Colon (tissue), 2 donors: ENCODE measurements around the gene OR2Z1.

Experiments
- FAIRE-seq: peaks from 2 replicates; lab custom pipeline; 2012; peaks lifted over from hg19 to GRCh38; lab: Jason Lieb, UNC
- donor health status: control.
- donor health status: control.

OR2Z1 gene

GRCh38 chr19:8721334-8721733 lies at the start of gene OR2Z1:
Gene OR2Z1 (plus strand): TSS chr19:8721634. CDS start chr19:8731029, 9,395 bp downstream.
- FAIRE-seq: no peak

- FAIRE-seq: no peak
These were observed 48.0 kb upstream of the OR2Z1 start for GRCh38 chr19:8673276-8673891.

DNA sequence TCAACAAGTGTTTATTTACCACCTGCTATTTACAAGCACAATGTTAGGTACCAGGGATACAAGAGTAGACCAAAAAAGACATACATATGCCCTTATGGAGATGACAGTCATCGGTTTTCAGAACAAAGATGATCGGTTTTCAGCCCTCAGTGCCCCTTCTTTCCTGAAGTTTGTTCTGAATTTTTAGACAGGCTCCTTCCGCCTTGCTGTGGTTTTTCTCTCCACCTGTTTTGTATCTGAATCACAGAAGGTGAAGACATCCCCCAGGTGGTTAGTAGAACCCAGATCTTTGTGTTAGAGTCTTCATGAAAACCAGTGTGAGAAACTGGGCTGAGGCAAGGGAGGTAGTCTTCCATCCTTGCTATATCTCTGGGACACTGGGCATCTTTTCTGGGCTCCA lies 46.4 kb upstream of the OR2Z1 start:
- FAIRE-seq: no peak

GRCh38 chr19:8678244-8678807 lies 43.1 kb upstream of the OR2Z1 start:
- FAIRE-seq: no peak

GRCh38 chr19:8680676-8681344 lies 40.6 kb upstream of the OR2Z1 start:
- FAIRE-seq: no peak

- FAIRE-seq: no peak
These were observed 39.9 kb upstream of the OR2Z1 start for GRCh38 chr19:8681345-8682029.

DNA sequence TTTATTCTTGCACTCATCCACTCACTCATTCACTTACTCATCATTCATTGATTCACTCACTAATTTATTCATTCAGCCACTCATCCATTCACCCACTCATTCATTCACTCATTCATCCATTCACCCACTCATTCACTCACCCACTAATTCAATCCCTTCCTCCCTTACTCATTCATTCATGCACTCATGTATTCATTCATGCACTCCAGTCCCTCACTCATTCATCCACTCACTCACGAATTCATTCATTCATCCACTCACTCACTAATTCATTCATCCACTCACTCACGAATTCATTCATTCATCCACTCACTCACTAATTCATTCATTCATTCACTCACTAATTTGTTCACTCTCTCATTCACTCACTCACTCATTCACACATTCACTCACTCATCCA lies 39.0 kb upstream of the OR2Z1 start:
- no peak for FAIRE-seq

DNA sequence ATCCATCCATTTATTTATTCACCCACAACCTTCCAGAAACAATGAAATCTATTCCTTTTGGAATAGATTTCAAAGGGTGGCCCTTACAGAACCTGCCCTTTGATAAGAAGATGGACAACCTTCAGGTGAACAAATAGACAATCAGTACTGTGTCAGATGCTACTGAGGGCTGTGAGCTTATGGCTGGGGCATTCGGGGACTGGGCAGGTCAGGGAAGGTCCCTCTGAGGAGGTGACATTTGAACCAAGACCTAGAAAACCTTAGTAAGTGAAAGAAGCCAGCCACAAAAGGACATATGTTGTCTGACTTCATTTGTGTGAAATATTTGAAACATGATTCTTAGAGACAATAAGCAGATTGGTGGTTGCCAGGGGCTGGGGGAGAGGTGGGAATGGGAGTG lies 38.5 kb upstream of the OR2Z1 start:
- no peak for FAIRE-seq

GRCh38 chr19:8684001-8684902 lies 37.2 kb upstream of the OR2Z1 start:
- FAIRE-seq: no peak

DNA sequence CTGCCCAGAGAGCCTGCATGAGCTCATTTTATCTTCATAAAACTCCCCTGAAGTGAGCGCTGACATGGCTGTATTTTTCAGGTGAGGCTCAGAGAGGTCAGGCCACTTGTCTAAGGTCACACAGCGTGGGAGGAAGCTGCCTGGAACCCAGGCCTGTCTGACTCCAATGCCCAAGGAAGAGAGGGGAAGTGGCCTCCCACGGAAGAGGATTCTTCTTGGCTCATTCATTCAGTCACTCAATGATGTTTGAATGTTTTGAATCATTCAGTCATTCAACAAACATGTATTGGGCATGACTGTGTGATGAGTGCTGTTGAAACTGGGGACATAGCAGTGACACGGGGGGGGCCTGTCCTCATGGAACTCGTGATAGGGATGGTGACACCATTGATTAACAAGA lies 34.9 kb upstream of the OR2Z1 start:
- no peak for FAIRE-seq

DNA sequence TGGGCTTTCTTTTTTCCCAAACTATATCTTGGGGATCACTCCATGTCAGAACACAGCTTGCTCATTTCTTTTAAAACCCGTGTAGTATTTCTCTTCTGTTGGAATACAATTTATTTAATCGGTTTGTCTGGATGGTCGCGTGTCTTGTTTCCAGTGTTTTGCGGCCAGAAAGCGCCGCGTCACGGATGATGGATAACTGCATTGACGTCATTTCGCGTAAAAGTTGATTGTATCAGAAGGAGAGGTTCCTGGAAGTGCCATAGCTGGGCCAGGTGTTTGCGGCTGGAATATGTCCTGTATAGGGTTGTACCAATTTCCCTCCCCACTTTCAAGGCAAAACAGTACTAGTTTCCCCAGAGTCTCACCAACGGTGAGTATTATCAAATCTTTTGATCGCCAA lies 32.5 kb upstream of the OR2Z1 start:
- FAIRE-seq: no peak

- no peak for FAIRE-seq
These were observed 30.5 kb upstream of the OR2Z1 start for GRCh38 chr19:8690753-8691539.

- no peak for FAIRE-seq
These were observed 25.9 kb upstream of the OR2Z1 start for GRCh38 chr19:8695501-8695900.

- no peak for FAIRE-seq
These were observed 25.5 kb upstream of the OR2Z1 start for GRCh38 chr19:8695911-8696310.

DNA sequence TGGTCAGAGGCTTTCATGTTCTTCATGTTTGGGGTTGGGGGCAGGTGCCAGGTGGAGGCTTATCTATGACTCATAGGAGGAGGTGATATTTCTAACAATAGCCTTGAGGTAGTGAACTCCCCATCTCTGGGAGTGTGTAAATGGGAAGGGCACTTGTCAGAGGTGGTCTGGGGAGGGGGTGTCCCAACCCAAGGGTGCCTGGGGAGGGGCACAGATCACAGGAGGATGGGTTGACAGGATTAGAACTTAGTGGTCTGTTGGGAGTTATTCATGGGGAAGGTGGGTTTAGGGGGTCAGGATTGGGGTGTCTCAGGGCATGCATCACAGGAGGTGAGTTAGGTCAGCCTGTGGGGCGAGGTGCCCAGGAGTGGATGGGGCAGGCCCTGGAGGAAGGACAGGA lies 24.4 kb upstream of the OR2Z1 start:
- no peak for FAIRE-seq

DNA sequence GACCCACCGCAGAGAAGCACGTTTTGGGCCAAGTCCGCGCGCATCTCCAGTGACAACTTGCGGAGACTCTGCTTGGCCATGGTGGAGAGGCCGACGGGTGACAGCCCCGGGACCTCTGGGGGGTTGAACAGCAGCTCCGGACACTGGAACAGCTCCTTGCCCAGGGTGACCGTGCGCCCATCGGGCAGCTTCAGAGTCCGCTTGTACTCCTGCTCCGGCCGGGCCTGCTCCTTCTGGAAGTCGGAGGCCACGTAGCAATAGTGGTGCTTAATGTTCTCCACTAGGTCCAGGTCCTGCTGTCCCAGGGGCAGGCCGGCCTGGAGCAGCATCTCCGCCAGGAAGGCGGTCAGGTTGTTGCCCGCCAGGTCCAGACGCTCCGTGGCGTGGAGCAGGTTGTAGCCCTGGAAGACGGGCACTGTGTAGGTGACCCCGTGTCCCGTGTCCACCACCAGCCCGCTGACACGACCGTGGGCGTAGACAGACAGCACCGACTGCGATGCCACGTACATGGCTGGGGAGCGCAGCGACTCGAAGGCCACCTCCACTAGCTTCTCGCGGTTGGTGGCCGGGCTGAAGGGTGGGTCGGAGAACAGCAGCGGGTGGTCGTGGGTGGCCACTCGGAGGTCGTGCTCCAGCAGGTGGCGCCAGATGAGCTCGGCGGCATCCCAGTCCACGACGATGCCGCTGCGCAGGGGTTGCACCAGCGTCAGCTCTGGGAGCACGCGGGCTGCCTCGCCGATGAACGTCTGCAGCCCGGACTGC lies 23.6 kb upstream of the OR2Z1 start:
- FAIRE-seq: no peak

DNA sequence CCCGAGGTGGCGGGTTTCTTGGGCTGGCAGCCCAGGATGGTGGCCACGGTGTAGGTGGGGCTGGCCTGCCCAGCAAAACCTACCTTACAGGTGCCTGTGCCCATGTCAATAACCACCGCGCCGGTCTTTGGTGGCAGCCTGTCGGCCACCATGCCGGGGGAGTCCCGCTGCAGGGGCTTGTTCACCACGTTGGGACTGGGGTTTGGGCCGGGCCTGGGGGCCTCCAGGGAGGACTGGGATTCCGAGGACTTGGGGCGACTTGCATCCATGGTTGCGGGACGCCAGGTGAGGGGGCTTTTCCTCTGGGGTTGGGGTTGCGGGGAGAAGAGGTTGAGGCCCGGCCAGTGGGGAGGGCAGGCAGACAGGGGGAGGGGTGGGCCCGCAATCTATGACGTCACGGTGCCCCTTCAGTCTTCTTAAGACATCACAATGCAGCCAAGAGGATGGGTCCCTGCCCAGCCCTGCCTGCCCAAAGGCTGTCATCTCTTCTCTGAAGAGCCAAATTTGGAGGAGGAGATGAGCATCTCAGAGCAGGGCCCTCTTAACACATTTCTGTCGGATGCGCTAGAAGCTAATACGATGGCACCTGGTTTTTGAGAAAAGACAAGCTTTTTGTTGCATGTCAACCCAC lies 22.9 kb upstream of the OR2Z1 start, which contains the start of gene ACTL9:
Gene ACTL9, minus strand, starts transcription at position 363 of the 631 bp plus-strand sequence. Its CDS starts 94 bp downstream, at position 269.
- FAIRE-seq: no peak

GRCh38 chr19:8699908-8700307 lies 21.5 kb upstream of the OR2Z1 start:
- no peak for FAIRE-seq

DNA sequence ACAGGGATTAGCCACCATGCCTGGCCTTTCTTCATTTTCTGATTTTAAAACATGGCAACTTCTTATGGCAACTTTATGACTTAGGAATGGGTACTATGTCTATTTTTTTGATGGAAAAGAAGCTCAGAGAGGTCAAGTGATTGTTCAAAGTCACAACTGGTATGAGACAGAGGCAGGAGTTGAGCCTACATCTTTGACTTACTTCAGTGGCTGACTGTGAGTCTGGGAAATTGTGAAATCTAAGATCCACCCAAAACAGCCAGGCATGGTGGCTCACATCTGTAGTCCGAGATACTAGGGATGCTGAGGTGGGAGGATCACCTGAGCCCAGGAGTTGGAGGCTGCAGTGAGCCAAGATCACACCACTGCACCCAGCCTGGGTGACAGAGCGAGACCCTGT lies 20.5 kb upstream of the OR2Z1 start:
- no peak for FAIRE-seq

GRCh38 chr19:8702350-8702749 lies 19.1 kb upstream of the OR2Z1 start:
- no peak for FAIRE-seq
